HG02885 (cell line): ENCODE measurements around the gene NR0B1.

Experiments
- ATAC-seq: cut with Tn5 transposase; IDR thresholded peaks from one replicate; pipeline ENCODE4 v1.9.1; 2021; ENCODE audit warnings: mild to moderate bottlenecking; ENCODE audit not compliant: unreplicated experiment, poor library complexity

Gene NR0B1

GRCh38 chrX:30275498-30275897 lies 33.7 kb downstream of the NR0B1 start:
- ATAC-seq: no peak

GRCh38 chrX:30270639-30271038 lies 38.6 kb downstream of the NR0B1 start:
- ATAC-seq: no peak

DNA sequence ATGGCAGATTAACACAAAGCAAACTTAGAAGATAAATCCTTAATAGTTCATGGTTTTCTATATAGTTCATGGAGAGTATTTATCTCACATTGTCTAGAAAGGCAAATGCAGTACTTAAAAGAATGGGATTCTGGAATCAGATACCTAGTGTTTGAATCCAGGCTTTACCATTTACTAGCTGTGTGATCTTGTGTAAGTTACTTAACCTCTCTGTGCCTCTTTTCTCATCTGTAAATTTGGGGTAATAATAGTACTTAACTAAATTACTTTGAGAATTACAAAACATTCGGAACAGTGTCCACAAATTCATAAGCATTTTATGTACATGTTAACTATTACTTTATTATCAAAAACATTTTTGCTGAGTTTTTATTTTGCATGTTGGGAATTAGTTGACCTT lies 46.4 kb downstream of the NR0B1 start:
- no peak for ATAC-seq

- no peak for ATAC-seq
These were observed 48.2 kb downstream of the NR0B1 start for GRCh38 chrX:30261012-30261411.

DNA sequence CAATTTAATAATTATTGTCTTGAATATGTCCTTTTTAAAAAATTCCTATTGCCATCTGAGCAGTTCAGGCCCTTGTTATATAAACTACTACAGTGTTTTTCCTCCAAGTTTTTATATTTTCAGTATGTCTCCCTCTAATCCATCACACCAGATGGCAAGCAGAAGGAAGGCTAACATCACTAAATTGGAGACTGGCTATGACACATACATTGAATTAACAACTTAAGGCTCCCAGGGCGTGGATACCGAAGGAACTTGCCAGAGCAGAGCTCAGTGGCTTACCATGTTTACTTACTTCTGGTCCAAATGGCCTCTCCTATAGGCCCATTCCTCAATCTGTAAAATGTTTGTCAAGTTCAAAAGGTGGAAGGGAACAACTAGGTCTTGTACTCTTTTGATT lies 49.3 kb downstream of the NR0B1 start:
- ATAC-seq: no peak
